WTC11 (cell line): ENCODE results near the gene SMAD3. TPM values are rescaled to one million over a fixed set of nuclear protein-coding genes. Genes with fewer than 3 reads are reported as not detected.

Experiments used
- ATAC-seq: fragments of 200-7000 bp; cut with Tn5 transposase; 2 replicates; pipeline ENCODE4 v1.10.0; 2021; ENCODE audit warnings: mild to moderate bottlenecking, moderate library complexity
- CTCF ChIA-PET: fragments of 300-600 bp; sonication (Branson Sonifier 250); formaldehyde crosslinking; loops from one replicate; lab custom pipeline; 2021; ENCODE audit warnings: antibody characterized with exemption; lab: Charles Lee
- POLR2A ChIA-PET: fragments of 350-600 bp; sonication (Branson Sonifier 250); formaldehyde crosslinking; loops from one replicate; lab custom pipeline; 2021; ENCODE audit warnings: antibody characterized with exemption; lab: Charles Lee
- DNase-seq: peaks from one replicate; pipeline ENCODE4 v3.0.0; 2021; ENCODE audit warnings: low spot score
- H3K27ac Mint-ChIP-seq: 2 replicates; pipeline ENCODE4 v1.8.0; 2021; ENCODE audit warnings: mixed read lengths
- H3K27me3 Mint-ChIP-seq: 2 replicates; pipeline ENCODE4 v1.8.0; 2021; ENCODE audit warnings: low read depth, mild to moderate bottlenecking, moderate library complexity, mixed read lengths
- H3K36me3 Mint-ChIP-seq: 2 replicates; pipeline ENCODE4 v1.8.0; 2021; ENCODE audit warnings: mixed read lengths
- H3K4me1 Mint-ChIP-seq: 2 replicates; pipeline ENCODE4 v1.8.0; 2022; ENCODE audit warnings: mixed read lengths
- H3K4me3 Mint-ChIP-seq: 2 replicates; pipeline ENCODE4 v1.8.0; 2021; ENCODE audit warnings: mild to moderate bottlenecking, moderate library complexity, mixed read lengths
- H3K9me3 Mint-ChIP-seq: 2 replicates; pipeline ENCODE4 v1.8.0; 2021; ENCODE audit warnings: mixed read lengths
- AFF4 ChIP-seq: sonication (generic); formaldehyde crosslinking; IDR thresholded peaks from 2 replicates; pipeline ENCODE4 v1.8.1; 2023; ENCODE audit warnings: mild to moderate bottlenecking, missing genetic modification reagents, borderline replicate concordance
- CBFB ChIP-seq: sonication (generic); formaldehyde crosslinking; IDR thresholded peaks from 2 replicates; pipeline ENCODE4 v1.8.1; 2022; ENCODE audit warnings: mild to moderate bottlenecking, low read depth, missing genetic modification reagents
- CREB1 ChIP-seq: sonication (generic); formaldehyde crosslinking; IDR thresholded peaks from 2 replicates; pipeline ENCODE4 v1.8.0; 2023; ENCODE audit warnings: mild to moderate bottlenecking, missing genetic modification reagents
- CREM ChIP-seq: sonication (generic); formaldehyde crosslinking; IDR thresholded peaks from 2 replicates; pipeline ENCODE4 v1.8.1; 2022; ENCODE audit warnings: mild to moderate bottlenecking, missing genetic modification reagents, moderate library complexity
- ELF4 ChIP-seq: sonication (generic); formaldehyde crosslinking; IDR thresholded peaks from 2 replicates; pipeline ENCODE4 v1.8.1; 2022; ENCODE audit warnings: low read depth, mild to moderate bottlenecking, moderate library complexity, missing genetic modification reagents
- GABPB1 ChIP-seq: sonication (generic); formaldehyde crosslinking; IDR thresholded peaks from 2 replicates; pipeline ENCODE4 v1.8.1; 2023; ENCODE audit warnings: mild to moderate bottlenecking, missing genetic modification reagents
- IRF2 ChIP-seq: sonication (generic); formaldehyde crosslinking; IDR thresholded peaks from 2 replicates; pipeline ENCODE4 v1.8.0; 2022; ENCODE audit warnings: low read depth, missing genetic modification reagents, borderline replicate concordance
- JUN ChIP-seq: sonication (generic); formaldehyde crosslinking; IDR thresholded peaks from 2 replicates; pipeline ENCODE4 v1.8.0; 2023; ENCODE audit warnings: mild to moderate bottlenecking, missing genetic modification reagents
- PRDM15 ChIP-seq: sonication (generic); formaldehyde crosslinking; IDR thresholded peaks from 2 replicates; pipeline ENCODE4 v1.8.0; 2022; ENCODE audit warnings: missing genetic modification reagents
- USF1 ChIP-seq: sonication (generic); formaldehyde crosslinking; IDR thresholded peaks from 2 replicates; pipeline ENCODE4 v1.8.0; 2022; ENCODE audit warnings: mild to moderate bottlenecking, missing genetic modification reagents
- USF2 ChIP-seq: sonication (generic); formaldehyde crosslinking; IDR thresholded peaks from 2 replicates; pipeline ENCODE4 v1.8.1; 2023; ENCODE audit warnings: mild to moderate bottlenecking, missing genetic modification reagents, moderate library complexity
- ZBTB21 ChIP-seq: sonication (generic); formaldehyde crosslinking; IDR thresholded peaks from 2 replicates; pipeline ENCODE4 v1.8.1; 2023; ENCODE audit warnings: mild to moderate bottlenecking, missing genetic modification reagents, borderline replicate concordance
- ZNF121 ChIP-seq: sonication (generic); formaldehyde crosslinking; IDR thresholded peaks from 2 replicates; pipeline ENCODE4 v1.8.0; 2023; ENCODE audit warnings: missing genetic modification reagents
- ZNF138 ChIP-seq: sonication (generic); formaldehyde crosslinking; conservative IDR thresholded peaks from 2 replicates; pipeline ENCODE4 v1.8.1; 2022; ENCODE audit warnings: mild to moderate bottlenecking, moderate library complexity, missing genetic modification reagents
- ZNF219 ChIP-seq: sonication (generic); formaldehyde crosslinking; IDR thresholded peaks from 2 replicates; pipeline ENCODE4 v1.8.0; 2023; ENCODE audit warnings: missing genetic modification reagents, mild to moderate bottlenecking, borderline replicate concordance
- ZNF396 ChIP-seq: fragments of 250-450 bp; sonication (Bioruptor Pico); IDR thresholded peaks from 2 replicates; pipeline ENCODE4 v1.8.0; 2021; ENCODE audit warnings: mild to moderate bottlenecking, moderate library complexity, borderline replicate concordance
- ZNF423 ChIP-seq: fragments of 250-450 bp; sonication (Bioruptor Pico); IDR thresholded peaks from 2 replicates; pipeline ENCODE4 v2.1.2; 2022; ENCODE audit warnings: mild to moderate bottlenecking, moderate library complexity
- ZNF425 ChIP-seq: fragments of 250-450 bp; sonication (Bioruptor Pico); conservative IDR thresholded peaks from 2 replicates; pipeline ENCODE4 v1.9.0; 2021; ENCODE audit warnings: mild to moderate bottlenecking
- total RNA-seq: library from RNA; stranded (reverse); gene quantifications from 3 replicates; pipeline ENCODE4 v1.2.3, GENCODE V29; 2021

The SMAD3 gene
- total RNA-seq, 1 experiment from 2014 or later = 34.6 TPM

GRCh38 chr15:67100801-67101581, 35.6 kb downstream of the SMAD3 start (continued):
- TF ChIP-seq USF2 (CRISPR knock-in tag) (no peak), CREM (CRISPR knock-in tag) (no peak), ZNF423 (CRISPR knock-in tag) (no peak), PRDM15 (CRISPR knock-in tag) (no peak)

GRCh38 chr15:67101911-67102598, 36.7 kb downstream of the SMAD3 start:
- ChIA-PET POLR2A (interaction anchor here (0.5 to 0.6 kb wide), 2 partner anchors 88 to 350 kb away, joined by 3 read pairs; no protein-coding TSS in a partner anchor), CTCF (interaction anchor here (0.5 to 1.4 kb wide), 2 partner anchors 99 to 156 kb away, joined by 3 to 5 read pairs; no protein-coding TSS in a partner anchor)
- H3K27me3 Mint-ChIP-seq = no peaks in the 10 kb centered on the region
- H3K9me3 Mint-ChIP-seq = no peaks in the 10 kb centered on the region
- no peak overlapping the region for H3K4me3 Mint-ChIP-seq
- peaks cover 47% of the 10 kb centered on the region for H3K4me1 Mint-ChIP-seq
- H3K36me3 Mint-ChIP-seq = no peaks in the 10 kb centered on the region
- no peak for TF ChIP-seq ZNF121 (CRISPR knock-in tag)
- TF ChIP-seq GABPB1 (CRISPR knock-in tag) = no peak
- no peak for TF ChIP-seq AFF4 (CRISPR knock-in tag)
- TF ChIP-seq IRF2 (CRISPR knock-in tag) = no peak
- TF ChIP-seq CREM (CRISPR knock-in tag) = no peak
- TF ChIP-seq ZBTB21 (CRISPR knock-in tag) = no peak
- TF ChIP-seq CREB1 (CRISPR knock-in tag) = no peak
- no peak for TF ChIP-seq ZNF396 (CRISPR knock-in tag)
- TF ChIP-seq ZNF219 (CRISPR knock-in tag) = no peak
- no peak for TF ChIP-seq CBFB (CRISPR knock-in tag)
- TF ChIP-seq ELF4 = no peak
- no peak for TF ChIP-seq JUN (CRISPR knock-in tag)
- no peak for TF ChIP-seq ZNF138 (CRISPR knock-in tag)
- TF ChIP-seq USF1 (CRISPR knock-in tag) = no peak
- TF ChIP-seq ZNF425 (CRISPR knock-in tag) = no peak
- TF ChIP-seq, all 79 proteins: peak for 0
- no peak for ATAC-seq
- DNase-seq = no peak
- H3K27ac Mint-ChIP-seq = no peak overlapping the region
